ENCODE results near the gene ZNF862.

- TF ChIP-seq, protein P1, sequence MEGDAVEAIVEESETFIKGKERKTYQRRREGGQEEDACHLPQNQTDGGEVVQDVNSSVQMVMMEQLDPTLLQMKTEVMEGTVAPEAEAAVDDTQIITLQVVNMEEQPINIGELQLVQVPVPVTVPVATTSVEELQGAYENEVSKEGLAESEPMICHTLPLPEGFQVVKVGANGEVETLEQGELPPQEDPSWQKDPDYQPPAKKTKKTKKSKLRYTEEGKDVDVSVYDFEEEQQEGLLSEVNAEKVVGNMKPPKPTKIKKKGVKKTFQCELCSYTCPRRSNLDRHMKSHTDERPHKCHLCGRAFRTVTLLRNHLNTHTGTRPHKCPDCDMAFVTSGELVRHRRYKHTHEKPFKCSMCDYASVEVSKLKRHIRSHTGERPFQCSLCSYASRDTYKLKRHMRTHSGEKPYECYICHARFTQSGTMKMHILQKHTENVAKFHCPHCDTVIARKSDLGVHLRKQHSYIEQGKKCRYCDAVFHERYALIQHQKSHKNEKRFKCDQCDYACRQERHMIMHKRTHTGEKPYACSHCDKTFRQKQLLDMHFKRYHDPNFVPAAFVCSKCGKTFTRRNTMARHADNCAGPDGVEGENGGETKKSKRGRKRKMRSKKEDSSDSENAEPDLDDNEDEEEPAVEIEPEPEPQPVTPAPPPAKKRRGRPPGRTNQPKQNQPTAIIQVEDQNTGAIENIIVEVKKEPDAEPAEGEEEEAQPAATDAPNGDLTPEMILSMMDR (conservative IDR thresholded peaks at IDR 0.05; ENCODE audit: low read length): 0 out of 2 replicates have a peak, but pooled peaks have one; percentile 24
- no peak for TF ChIP-seq EZH2phosphoT487 (IDR thresholded peaks at IDR 0.05; ENCODE audit: borderline replicate concordance)
Observed at GRCh38 chr7:149849174-149849573, 11.0 kb downstream of the ZNF862 start.
